Right lobe of liver (tissue), 4 donors: ENCODE data around the gene KLF16.

Source experiments
- POLR2A ChIP-seq: fragments of 450-650 bp; IDR thresholded peaks from one replicate; pipeline ENCODE4 v1.6.1; 2017; ENCODE audit warnings: antibody characterized with exemption, mild to moderate bottlenecking
- TF ChIP-seq, protein P1 (sequence below), 4 donors: fragments of 200-600 bp in 3 of 4; fragments of 450-650 bp in 1 of 4; IDR thresholded peaks; one replicate each; pipeline versions ENCODE4 v1.5.1 to v1.8.0; 2016 to 2022; ENCODE audit warnings: antibody characterized with exemption in 4 of 4, mild to moderate bottlenecking in 2 of 4
- donor health status: DM: no; HTN: no; CAD: no.
- donor health status: DM: no; HTN: no; CAD: no.
- donor health status: DM: no; HTN: yes; CAD: no.

DNA sequence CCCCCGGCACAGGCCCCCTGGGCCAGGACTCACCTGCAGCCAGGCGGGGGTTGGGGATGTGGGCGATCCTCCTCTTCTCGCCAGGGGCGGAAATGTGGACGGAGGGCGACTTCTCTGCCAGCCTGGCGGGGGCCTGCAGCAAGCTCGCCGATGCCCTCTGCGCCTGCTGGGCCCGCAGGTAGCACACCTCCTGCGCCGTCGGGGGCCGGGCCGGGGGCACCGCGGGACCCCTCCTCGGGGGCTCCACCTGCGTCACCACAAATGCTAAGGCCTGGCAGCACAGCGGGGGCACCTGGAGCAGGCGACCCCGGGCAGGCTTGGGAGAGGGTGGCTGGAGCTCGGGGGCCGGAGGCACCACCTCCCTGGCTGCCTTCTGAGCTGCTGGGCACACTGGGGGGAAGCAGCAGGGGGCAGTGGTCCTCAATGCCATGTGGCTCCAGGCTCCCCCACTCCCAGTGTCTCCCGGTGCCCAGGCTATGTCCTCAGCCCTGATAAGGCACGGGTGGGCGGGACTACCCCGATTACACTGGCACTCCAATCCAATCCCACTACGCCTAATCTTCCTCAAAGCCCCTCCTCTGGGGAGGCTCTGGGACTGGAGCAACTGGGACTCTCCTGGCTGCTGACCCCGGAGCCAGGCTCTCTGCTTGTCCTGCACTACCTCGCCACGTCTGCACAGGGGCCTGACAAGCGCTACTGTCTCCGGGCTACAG is 39.7 kb downstream of the KLF16 start:
- TF ChIP-seq, protein P1, sequence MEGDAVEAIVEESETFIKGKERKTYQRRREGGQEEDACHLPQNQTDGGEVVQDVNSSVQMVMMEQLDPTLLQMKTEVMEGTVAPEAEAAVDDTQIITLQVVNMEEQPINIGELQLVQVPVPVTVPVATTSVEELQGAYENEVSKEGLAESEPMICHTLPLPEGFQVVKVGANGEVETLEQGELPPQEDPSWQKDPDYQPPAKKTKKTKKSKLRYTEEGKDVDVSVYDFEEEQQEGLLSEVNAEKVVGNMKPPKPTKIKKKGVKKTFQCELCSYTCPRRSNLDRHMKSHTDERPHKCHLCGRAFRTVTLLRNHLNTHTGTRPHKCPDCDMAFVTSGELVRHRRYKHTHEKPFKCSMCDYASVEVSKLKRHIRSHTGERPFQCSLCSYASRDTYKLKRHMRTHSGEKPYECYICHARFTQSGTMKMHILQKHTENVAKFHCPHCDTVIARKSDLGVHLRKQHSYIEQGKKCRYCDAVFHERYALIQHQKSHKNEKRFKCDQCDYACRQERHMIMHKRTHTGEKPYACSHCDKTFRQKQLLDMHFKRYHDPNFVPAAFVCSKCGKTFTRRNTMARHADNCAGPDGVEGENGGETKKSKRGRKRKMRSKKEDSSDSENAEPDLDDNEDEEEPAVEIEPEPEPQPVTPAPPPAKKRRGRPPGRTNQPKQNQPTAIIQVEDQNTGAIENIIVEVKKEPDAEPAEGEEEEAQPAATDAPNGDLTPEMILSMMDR (IDR thresholded peaks at IDR 0.05) = no peak
- TF ChIP-seq POLR2A = no peak
